Choroid plexus epithelial cell (primary cell): ENCODE data around the gene CNIH3.
A peak's percentile ranks its signal among the peaks of the same experiment; 100 is the strongest.

ENCODE experiments used
- DNase-seq: peaks from one replicate; pipeline ENCODE4 v3.0.0-alpha.2; 2010; ENCODE audit warnings: low read depth
- H3K4me3 ChIP-seq: 2 replicates; pipeline ENCODE4 v1.5.1; 2011; ENCODE audit warnings: low read depth, mild to moderate bottlenecking, control low read depth, low read length, moderate library complexity
- CTCF ChIP-seq: conservative IDR thresholded peaks from 2 replicates; pipeline ENCODE4 v1.5.1; 2011; ENCODE audit warnings: low read depth, mild to moderate bottlenecking, control low read depth, inconsistent platforms, low read length, moderate library complexity

The CNIH3 gene

GRCh38 chr1:224733027-224733911 lies 117.2 kb downstream of the CNIH3 start:
- no peak overlapping the region for H3K4me3 ChIP-seq
- peak; percentile 24 for DNase-seq
- TF ChIP-seq CTCF: no peak

GRCh38 chr1:224734261-224734935 lies 118.3 kb downstream of the CNIH3 start:
- H3K4me3 ChIP-seq: no peak overlapping the region
- peak; percentile 26 for TF ChIP-seq CTCF
- DNase-seq: no peak

- H3K4me3 ChIP-seq: no peak overlapping the region
- no peak for TF ChIP-seq CTCF
- no peak for DNase-seq
Measured at GRCh38 chr1:224735159-224735558, 119.0 kb downstream of the CNIH3 start.

GRCh38 chr1:224736619-224737352 lies 120.7 kb downstream of the CNIH3 start:
- no peak for TF ChIP-seq CTCF

GRCh38 chr1:224737353-224737727 lies 121.2 kb downstream of the CNIH3 start:
- DNase-seq: no peak
- H3K4me3 ChIP-seq: no peak overlapping the region
- TF ChIP-seq CTCF: no peak

More at GRCh38 chr1:224736619-224737352, 120.7 kb downstream of the CNIH3 start:
- no peak overlapping the region for H3K4me3 ChIP-seq
- DNase-seq: peak; percentile 56

- DNase-seq: no peak
- no peak overlapping the region for H3K4me3 ChIP-seq
- TF ChIP-seq CTCF: no peak
Measured at GRCh38 chr1:224739303-224739996, 123.3 kb downstream of the CNIH3 start.
